Adrenal gland (tissue), 5 donors: ENCODE measurements around the gene UPP1.

Source experiments
- CTCF ChIP-seq, 6 experiments: fragments of 450-650 bp in 4 of 6; fragments of 200-600 bp in 2 of 6; sonication (generic) in 1 of 6; IDR thresholded peaks; 1 replicate in 5 of 6; 2 replicates in 1 of 6; pipeline versions ENCODE4 v1.5.1 to v1.8.0; 2016 to 2021; ENCODE audit warnings: antibody characterized with exemption in 6 of 6, mild to moderate bottlenecking in 2 of 6, moderate library complexity in 1 of 6
- POLR2A ChIP-seq, 2 donors: fragments of 450-650 bp; IDR thresholded peaks; one replicate each; pipeline ENCODE4 v1.6.1; 2017; ENCODE audit warnings: antibody characterized with exemption in 2 of 2, mild to moderate bottlenecking in 2 of 2, moderate library complexity in 1 of 2
- donor health status: DM: no; HTN: no; CAD: no.

DNA sequence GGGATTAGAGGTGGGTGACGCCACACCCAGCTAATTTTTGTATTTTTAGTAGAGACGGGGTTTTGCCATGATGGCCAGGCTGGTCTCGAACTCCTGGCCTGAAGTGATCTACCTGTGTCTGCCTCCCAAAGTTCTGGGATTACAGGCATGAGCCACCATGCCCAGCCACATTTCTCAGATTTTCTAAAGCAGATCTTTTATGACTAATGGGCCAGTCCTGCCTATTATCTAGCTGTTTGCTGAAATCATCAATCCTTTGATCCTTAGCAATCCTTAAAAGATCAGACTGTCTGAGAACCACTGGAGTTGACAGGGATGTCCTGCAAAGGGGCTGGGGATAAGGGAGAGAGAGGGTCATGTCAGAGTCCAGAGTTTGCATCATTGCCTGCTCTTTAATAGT, 61.0 kb downstream of the UPP1 start:
- TF ChIP-seq CTCF (IDR thresholded peaks at IDR 0.05): no peak
- TF ChIP-seq POLR2A (IDR thresholded peaks at IDR 0.05): no peak
